ENCODE data around the gene CSMD2.

Gene CSMD2

DNA sequence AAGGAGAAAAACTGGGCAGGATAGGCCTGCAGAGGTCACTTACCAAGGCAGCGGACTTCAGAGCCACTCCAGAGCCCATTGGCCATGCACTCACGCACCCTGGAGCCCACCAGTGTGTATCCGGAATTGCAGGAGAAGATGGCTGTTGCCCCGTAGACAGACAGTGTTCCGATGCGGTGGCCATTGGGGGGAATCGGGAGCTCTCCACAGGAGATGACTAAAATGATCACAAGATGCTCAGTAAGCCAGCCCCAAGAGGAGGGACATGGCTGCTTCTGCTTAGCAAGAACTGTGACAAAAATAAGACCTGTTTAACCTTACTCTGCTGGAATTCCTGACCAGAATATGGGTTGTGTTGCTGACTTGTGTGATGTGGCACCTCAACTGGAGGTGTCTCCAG is 595.7 kb downstream of the CSMD2 start:
- H3K4me3 ChIP-seq (ENCODE audit: low read length in 2 of 2): no peak overlapping the region

DNA sequence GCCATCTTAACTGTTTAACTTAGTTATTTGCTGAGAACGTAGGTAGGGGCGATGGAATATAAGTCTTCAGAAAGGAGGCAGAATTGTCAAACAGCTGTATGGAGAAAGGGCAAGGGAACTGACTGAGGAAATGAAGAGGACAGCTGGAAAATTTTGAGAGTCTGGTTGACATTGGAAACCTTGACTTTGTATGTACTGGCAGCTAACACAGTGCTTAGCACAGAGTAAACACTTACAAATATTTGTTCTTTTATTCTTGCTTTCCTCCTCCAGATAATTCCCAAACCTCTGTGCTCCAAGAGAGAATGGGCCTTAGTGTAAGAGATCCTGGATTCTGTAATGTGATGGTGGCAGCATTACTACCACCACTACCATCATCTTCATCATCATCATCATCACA is 601.3 kb downstream of the CSMD2 start:
- H3K27ac ChIP-seq (ENCODE audit: low read length): no peak overlapping the region
- H3K4me1 ChIP-seq (ENCODE audit: control insufficient read depth, insufficient read depth, low read length): peaks cover 3% of the 10 kb centered on the region
- no peak overlapping the region for H3K9ac ChIP-seq (ENCODE audit: low read length in 2 of 2)
- H3K36me3 ChIP-seq (ENCODE audit: control insufficient read depth in 2 of 2, insufficient read depth in 2 of 2, low read length in 2 of 2): no peaks in the 10 kb centered on the region
- no peaks in the 10 kb centered on the region for H3K27me3 ChIP-seq (ENCODE audit: control insufficient read depth in 1 of 2, insufficient read depth in 2 of 2, low read length in 2 of 2)
- H3K4me3 ChIP-seq (ENCODE audit: low read length in 2 of 2): no peak overlapping the region
- no peaks in the 10 kb centered on the region for H3K9me3 ChIP-seq (ENCODE audit: control insufficient read depth in 2 of 2, low read length in 2 of 2)

More for the DNA sequence above, 595.7 kb downstream of the CSMD2 start:
- H3K9me3 ChIP-seq (ENCODE audit: control insufficient read depth in 2 of 2, low read length in 2 of 2): no peaks in the 10 kb centered on the region
- no peaks in the 10 kb centered on the region for H3K36me3 ChIP-seq (ENCODE audit: control insufficient read depth in 2 of 2, insufficient read depth in 2 of 2, low read length in 2 of 2)
- no peaks in the 10 kb centered on the region for H3K4me1 ChIP-seq (ENCODE audit: control insufficient read depth, insufficient read depth, low read length)
- no peak overlapping the region for H3K27ac ChIP-seq (ENCODE audit: low read length)
- no peak overlapping the region for H3K9ac ChIP-seq (ENCODE audit: low read length in 2 of 2)
- H3K27me3 ChIP-seq (ENCODE audit: control insufficient read depth in 1 of 2, insufficient read depth in 2 of 2, low read length in 2 of 2): no peaks in the 10 kb centered on the region

DNA sequence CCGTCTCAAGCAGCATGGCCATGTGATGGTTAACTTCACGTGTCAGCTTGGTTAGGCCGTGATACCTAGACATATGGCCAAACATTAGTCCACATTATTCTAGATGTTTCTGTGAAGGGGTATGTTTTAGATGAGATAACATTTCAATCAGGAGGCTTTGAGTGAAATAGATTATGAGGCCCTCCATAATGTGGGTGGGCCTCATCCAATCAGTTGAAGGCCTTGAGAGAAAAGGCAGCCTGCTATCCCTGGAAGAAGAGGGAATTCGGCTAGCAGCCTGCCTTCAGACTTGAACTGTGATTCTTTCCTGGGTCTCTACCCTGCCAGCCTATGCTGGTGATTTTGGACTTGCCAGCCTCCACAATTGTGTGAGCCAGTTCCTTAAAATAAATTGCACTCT is 602.5 kb downstream of the CSMD2 start:
- H3K27me3 ChIP-seq (ENCODE audit: control insufficient read depth in 1 of 2, insufficient read depth in 2 of 2, low read length in 2 of 2): no peaks in the 10 kb centered on the region
- H3K27ac ChIP-seq (ENCODE audit: low read length): no peak overlapping the region
- peaks cover 3% of the 10 kb centered on the region for H3K4me1 ChIP-seq (ENCODE audit: control insufficient read depth, insufficient read depth, low read length)
- H3K9me3 ChIP-seq (ENCODE audit: control insufficient read depth in 2 of 2, low read length in 2 of 2): no peaks in the 10 kb centered on the region
- no peak overlapping the region for H3K4me3 ChIP-seq (ENCODE audit: low read length in 2 of 2)
- H3K36me3 ChIP-seq (ENCODE audit: control insufficient read depth in 2 of 2, insufficient read depth in 2 of 2, low read length in 2 of 2): no peaks in the 10 kb centered on the region
- H3K9ac ChIP-seq (ENCODE audit: low read length in 2 of 2): no peak overlapping the region

DNA sequence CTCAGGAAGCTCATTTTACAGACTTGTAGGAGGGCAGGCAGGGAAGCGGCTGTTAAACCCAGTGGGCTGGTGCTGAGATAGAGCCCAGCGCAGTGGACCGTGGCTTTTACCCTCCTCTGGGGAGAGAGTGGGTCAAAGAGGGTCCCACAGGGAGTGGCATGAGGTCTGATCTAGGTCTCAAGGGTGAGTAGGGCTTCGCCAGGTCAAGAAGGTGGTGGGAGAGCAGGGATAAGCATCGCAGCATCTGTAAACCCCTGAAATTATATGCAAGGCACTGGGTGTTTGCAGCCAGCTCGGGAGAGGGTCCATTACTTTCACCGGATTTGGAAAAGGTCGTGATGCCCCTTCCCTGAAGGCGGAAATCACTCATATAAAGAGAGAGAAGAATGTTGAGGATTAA is 603.5 kb downstream of the CSMD2 start:
- H3K27ac ChIP-seq (ENCODE audit: low read length): no peak overlapping the region
- no peaks in the 10 kb centered on the region for H3K27me3 ChIP-seq (ENCODE audit: control insufficient read depth in 1 of 2, insufficient read depth in 2 of 2, low read length in 2 of 2)
- H3K9me3 ChIP-seq (ENCODE audit: control insufficient read depth in 2 of 2, low read length in 2 of 2): no peaks in the 10 kb centered on the region
- H3K36me3 ChIP-seq (ENCODE audit: control insufficient read depth in 2 of 2, insufficient read depth in 2 of 2, low read length in 2 of 2): no peaks in the 10 kb centered on the region
- no peak overlapping the region for H3K9ac ChIP-seq (ENCODE audit: low read length in 2 of 2)
- no peak overlapping the region for H3K4me3 ChIP-seq (ENCODE audit: low read length in 2 of 2)
- H3K4me1 ChIP-seq (ENCODE audit: control insufficient read depth, insufficient read depth, low read length): peaks cover 3% of the 10 kb centered on the region

DNA sequence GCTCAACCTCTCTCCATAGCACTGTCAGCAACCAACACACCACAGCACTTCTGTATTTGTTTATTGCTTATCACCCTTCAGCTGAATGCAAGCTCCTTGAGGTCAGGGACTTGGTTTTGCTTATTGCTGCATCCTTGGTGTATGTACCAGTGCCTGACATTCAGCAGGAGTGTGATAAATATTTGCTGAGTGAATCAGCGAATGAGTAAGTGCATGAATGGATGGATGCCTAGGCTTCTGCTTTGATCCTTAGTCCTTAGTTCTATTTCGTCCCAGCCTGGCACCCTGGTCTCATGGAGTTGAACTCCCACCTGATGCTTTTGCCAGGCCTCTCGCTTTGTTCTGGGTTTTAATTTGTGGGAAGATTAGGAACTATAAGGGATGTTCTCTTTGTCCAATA is 604.4 kb downstream of the CSMD2 start:
- peaks cover 3% of the 10 kb centered on the region for H3K4me1 ChIP-seq (ENCODE audit: control insufficient read depth, insufficient read depth, low read length)
- H3K9me3 ChIP-seq (ENCODE audit: control insufficient read depth in 2 of 2, low read length in 2 of 2): no peaks in the 10 kb centered on the region
- H3K36me3 ChIP-seq (ENCODE audit: control insufficient read depth in 2 of 2, insufficient read depth in 2 of 2, low read length in 2 of 2): no peaks in the 10 kb centered on the region
- H3K27me3 ChIP-seq (ENCODE audit: control insufficient read depth in 1 of 2, insufficient read depth in 2 of 2, low read length in 2 of 2): no peaks in the 10 kb centered on the region
- H3K4me3 ChIP-seq (ENCODE audit: low read length in 2 of 2): no peak overlapping the region
- no peak overlapping the region for H3K27ac ChIP-seq (ENCODE audit: low read length)
- no peak overlapping the region for H3K9ac ChIP-seq (ENCODE audit: low read length in 2 of 2)

DNA sequence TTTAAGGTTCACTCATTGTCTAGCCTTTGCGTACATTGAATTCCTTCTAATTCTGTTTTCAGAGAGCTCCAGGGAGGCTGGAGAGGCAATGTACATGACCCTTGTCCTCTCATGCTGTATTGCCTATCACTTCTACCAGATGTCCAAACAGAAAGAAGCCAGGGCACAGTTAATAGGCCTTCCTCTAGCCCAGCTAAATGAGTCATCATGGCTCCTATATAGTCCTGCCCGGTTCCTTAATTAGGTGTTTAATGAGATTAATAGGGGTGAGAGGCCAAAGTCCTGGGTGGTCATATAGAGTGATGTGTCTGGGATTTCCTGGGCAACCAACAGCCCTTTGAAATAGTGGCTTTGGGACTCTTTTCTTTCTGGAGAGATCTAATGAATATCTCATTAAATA is 616.3 kb downstream of the CSMD2 start:
- Histone ChIP-seq H3K4me3 (ENCODE audit: low read length in 2 of 2) (no peak overlapping the region), H3K27me3 (ENCODE audit: control insufficient read depth in 1 of 2, insufficient read depth in 2 of 2, low read length in 2 of 2) (peaks cover 0 to 2% of the 10 kb centered on the region in 2 donors), H3K36me3 (ENCODE audit: control insufficient read depth in 2 of 2, insufficient read depth in 2 of 2, low read length in 2 of 2) (no peaks in the 10 kb centered on the region), H3K9ac (ENCODE audit: low read length in 2 of 2) (no peak overlapping the region), H3K27ac (ENCODE audit: low read length) (no peak overlapping the region), H3K4me1 (ENCODE audit: control insufficient read depth, insufficient read depth, low read length) (no peaks in the 10 kb centered on the region), H3K9me3 (ENCODE audit: control insufficient read depth in 2 of 2, low read length in 2 of 2) (peaks cover 0 to 6% of the 10 kb centered on the region in 2 donors)

DNA sequence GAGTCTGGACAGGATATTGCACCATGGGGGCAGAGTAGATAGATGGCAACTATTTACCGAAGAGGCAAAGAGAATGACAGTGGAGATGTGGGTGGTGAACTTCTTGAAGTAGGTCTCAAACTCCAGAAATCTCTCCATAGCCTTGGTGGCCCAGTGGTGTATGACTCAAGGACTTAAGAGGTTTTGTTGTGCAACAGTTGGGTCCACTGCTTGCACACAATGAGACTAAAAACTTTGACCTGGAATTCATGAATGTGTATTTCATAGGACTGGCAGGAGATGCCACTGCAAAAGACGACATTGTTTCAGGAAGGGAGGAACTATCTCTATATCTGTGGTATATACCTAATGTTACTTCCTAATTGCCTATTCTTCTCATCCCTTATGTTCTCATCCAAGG is 616.7 kb downstream of the CSMD2 start:
- Histone ChIP-seq H3K9ac (ENCODE audit: low read length in 2 of 2) (no peak overlapping the region), H3K27ac (ENCODE audit: low read length) (no peak overlapping the region), H3K36me3 (ENCODE audit: control insufficient read depth in 2 of 2, insufficient read depth in 2 of 2, low read length in 2 of 2) (no peaks in the 10 kb centered on the region), H3K27me3 (ENCODE audit: control insufficient read depth in 1 of 2, insufficient read depth in 2 of 2, low read length in 2 of 2) (peaks cover 0 to 2% of the 10 kb centered on the region in 2 donors), H3K9me3 (ENCODE audit: control insufficient read depth in 2 of 2, low read length in 2 of 2) (peaks cover 0 to 6% of the 10 kb centered on the region in 2 donors), H3K4me3 (ENCODE audit: low read length in 2 of 2) (no peak overlapping the region), H3K4me1 (ENCODE audit: control insufficient read depth, insufficient read depth, low read length) (no peaks in the 10 kb centered on the region)

DNA sequence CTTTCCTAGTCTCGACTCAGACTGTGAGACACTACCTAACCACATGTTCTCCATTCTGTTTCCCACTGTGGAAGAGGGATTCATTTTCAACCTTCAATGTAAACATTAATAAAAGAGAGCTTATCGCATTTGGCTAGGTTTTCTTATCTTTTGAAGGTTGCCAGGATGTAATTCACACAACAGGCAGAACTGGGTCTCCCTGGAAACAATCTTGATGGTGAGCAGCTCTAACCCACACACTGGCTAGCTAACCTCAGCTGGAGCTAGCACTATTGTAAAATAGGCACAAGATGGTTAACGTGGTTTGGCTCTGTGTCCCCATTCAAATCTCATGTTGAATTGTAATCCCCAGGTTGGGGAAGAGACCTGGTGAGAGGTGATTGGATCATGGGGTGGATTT is 617.5 kb downstream of the CSMD2 start:
- H3K9me3 ChIP-seq (ENCODE audit: control insufficient read depth in 2 of 2, low read length in 2 of 2): peaks cover 0 to 6% of the 10 kb centered on the region in 2 donors
- no peak overlapping the region for H3K9ac ChIP-seq (ENCODE audit: low read length in 2 of 2)
- peaks cover 0 to 2% of the 10 kb centered on the region in 2 donors for H3K27me3 ChIP-seq (ENCODE audit: control insufficient read depth in 1 of 2, insufficient read depth in 2 of 2, low read length in 2 of 2)
- H3K4me1 ChIP-seq (ENCODE audit: control insufficient read depth, insufficient read depth, low read length): no peaks in the 10 kb centered on the region
- H3K36me3 ChIP-seq (ENCODE audit: control insufficient read depth in 2 of 2, insufficient read depth in 2 of 2, low read length in 2 of 2): no peaks in the 10 kb centered on the region
- H3K4me3 ChIP-seq (ENCODE audit: low read length in 2 of 2): no peak overlapping the region
- no peak overlapping the region for H3K27ac ChIP-seq (ENCODE audit: low read length)

DNA sequence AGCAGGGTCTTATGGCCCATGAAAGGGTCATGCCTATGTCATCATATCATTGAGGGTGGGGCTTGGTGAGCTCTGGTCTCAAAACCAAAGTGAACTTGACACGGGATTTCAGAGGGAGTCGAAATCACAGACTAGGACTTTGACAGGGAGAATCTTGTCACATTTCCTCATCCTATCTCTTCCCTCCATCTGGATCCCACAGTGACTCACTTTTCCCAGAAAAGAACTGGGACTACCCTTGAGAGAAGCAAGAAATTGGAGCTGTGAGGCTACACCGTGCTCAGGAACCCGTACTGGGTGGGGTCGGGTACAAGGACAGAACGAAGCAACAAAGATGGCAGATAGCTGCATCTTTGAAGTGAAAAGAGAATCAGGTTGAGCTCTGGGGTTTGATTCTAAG is 623.1 kb downstream of the CSMD2 start:
- Histone ChIP-seq H3K9me3 (ENCODE audit: control insufficient read depth in 2 of 2, low read length in 2 of 2) (no peaks in the 10 kb centered on the region), H3K4me3 (ENCODE audit: low read length in 2 of 2) (no peak overlapping the region), H3K36me3 (ENCODE audit: control insufficient read depth in 2 of 2, insufficient read depth in 2 of 2, low read length in 2 of 2) (no peaks in the 10 kb centered on the region), H3K4me1 (ENCODE audit: control insufficient read depth, insufficient read depth, low read length) (no peaks in the 10 kb centered on the region), H3K9ac (ENCODE audit: low read length in 2 of 2) (no peak overlapping the region), H3K27me3 (ENCODE audit: control insufficient read depth in 1 of 2, insufficient read depth in 2 of 2, low read length in 2 of 2) (peaks cover 0 to 2% of the 10 kb centered on the region in 2 donors), H3K27ac (ENCODE audit: low read length) (no peak overlapping the region)

DNA sequence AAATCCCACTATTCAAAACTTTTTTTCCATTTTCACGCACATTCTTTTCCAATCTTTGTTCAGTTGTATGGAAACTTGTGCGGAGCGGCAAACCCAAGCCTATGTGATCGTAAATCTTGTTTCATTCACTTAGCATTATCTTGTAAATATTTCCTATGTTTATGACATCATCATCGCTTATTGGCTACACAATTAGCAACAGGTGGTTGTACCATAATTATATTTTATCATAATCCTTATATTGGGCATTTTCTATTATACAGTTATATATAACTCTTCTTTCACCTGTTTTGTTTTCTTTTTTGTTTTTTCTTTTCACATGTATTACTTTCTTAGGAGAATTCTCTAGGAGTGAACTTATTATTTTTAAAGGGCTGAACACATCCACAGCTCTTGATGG is 627.1 kb downstream of the CSMD2 start:
- H3K4me3 ChIP-seq (ENCODE audit: low read length in 2 of 2): no peak overlapping the region
- no peaks in the 10 kb centered on the region for H3K9me3 ChIP-seq (ENCODE audit: control insufficient read depth in 2 of 2, low read length in 2 of 2)
- H3K9ac ChIP-seq (ENCODE audit: low read length in 2 of 2): no peak overlapping the region
- H3K36me3 ChIP-seq (ENCODE audit: control insufficient read depth in 2 of 2, insufficient read depth in 2 of 2, low read length in 2 of 2): no peaks in the 10 kb centered on the region
- no peak overlapping the region for H3K27ac ChIP-seq (ENCODE audit: low read length)
- H3K4me1 ChIP-seq (ENCODE audit: control insufficient read depth, insufficient read depth, low read length): no peaks in the 10 kb centered on the region
- peaks cover 0 to 4% of the 10 kb centered on the region in 2 donors for H3K27me3 ChIP-seq (ENCODE audit: control insufficient read depth in 1 of 2, insufficient read depth in 2 of 2, low read length in 2 of 2)

DNA sequence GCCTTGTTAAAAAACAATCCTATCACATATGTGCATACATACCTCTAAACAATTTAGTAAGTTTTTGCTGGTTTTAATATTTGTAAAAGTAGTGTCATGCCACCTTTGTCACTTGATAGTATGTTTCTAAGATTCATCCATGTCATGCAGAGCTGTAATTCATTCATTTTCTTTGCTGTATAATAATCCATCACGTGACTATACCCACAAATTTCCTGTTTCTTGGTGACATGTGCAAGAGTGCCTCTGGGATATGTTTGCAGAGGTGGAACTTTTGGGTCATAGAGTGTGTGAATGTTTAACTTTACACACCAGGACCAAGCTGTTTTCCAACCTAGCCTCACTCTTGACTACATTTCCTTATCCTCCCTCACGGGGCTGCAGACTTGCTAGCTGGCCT is 629.7 kb downstream of the CSMD2 start:
- Histone ChIP-seq H3K36me3 (ENCODE audit: control insufficient read depth in 2 of 2, insufficient read depth in 2 of 2, low read length in 2 of 2) (no peaks in the 10 kb centered on the region), H3K27me3 (ENCODE audit: control insufficient read depth in 1 of 2, insufficient read depth in 2 of 2, low read length in 2 of 2) (peaks cover 0 to 4% of the 10 kb centered on the region in 2 donors), H3K9me3 (ENCODE audit: control insufficient read depth in 2 of 2, low read length in 2 of 2) (no peaks in the 10 kb centered on the region), H3K27ac (ENCODE audit: low read length) (no peak overlapping the region), H3K9ac (ENCODE audit: low read length in 2 of 2) (no peak overlapping the region), H3K4me3 (ENCODE audit: low read length in 2 of 2) (no peak overlapping the region), H3K4me1 (ENCODE audit: control insufficient read depth, insufficient read depth, low read length) (no peaks in the 10 kb centered on the region)
